H7 (cell line): ENCODE data around the gene LY86. TPM values are rescaled to one million over a fixed set of nuclear protein-coding genes. Genes with fewer than 3 reads are reported as not detected.

Experiments
- DNase-seq: peaks from one replicate; pipeline ENCODE4 v3.0.0; 2012
- H3K27me3 ChIP-seq: 2 replicates; pipeline ENCODE4 v1.6.0; 2011; ENCODE audit warnings: mild to moderate bottlenecking, low read length; ENCODE audit not compliant: control insufficient read depth, insufficient read depth
- H3K36me3 ChIP-seq: replicated peaks from 2 replicates; pipeline ENCODE4 v1.5.1; 2011; ENCODE audit warnings: low read length; ENCODE audit not compliant: control insufficient read depth, insufficient read depth
- H3K4me3 ChIP-seq: 2 replicates; pipeline ENCODE4 v1.5.1; 2011; ENCODE audit warnings: low read depth, mild to moderate bottlenecking, control low read depth, low read length, moderate library complexity; ENCODE audit not compliant: insufficient read depth
- total RNA-seq: library from RNA; depleted of rRNA; stranded (reverse); fragments of >200 nt; shearing (Covaris generic); gene quantifications from 2 replicates; pipeline ENCODE4 v1.2.3, GENCODE V29; 2014; rRNA removed

Gene LY86
- total RNA-seq = not detected in 2 replicates

DNA sequence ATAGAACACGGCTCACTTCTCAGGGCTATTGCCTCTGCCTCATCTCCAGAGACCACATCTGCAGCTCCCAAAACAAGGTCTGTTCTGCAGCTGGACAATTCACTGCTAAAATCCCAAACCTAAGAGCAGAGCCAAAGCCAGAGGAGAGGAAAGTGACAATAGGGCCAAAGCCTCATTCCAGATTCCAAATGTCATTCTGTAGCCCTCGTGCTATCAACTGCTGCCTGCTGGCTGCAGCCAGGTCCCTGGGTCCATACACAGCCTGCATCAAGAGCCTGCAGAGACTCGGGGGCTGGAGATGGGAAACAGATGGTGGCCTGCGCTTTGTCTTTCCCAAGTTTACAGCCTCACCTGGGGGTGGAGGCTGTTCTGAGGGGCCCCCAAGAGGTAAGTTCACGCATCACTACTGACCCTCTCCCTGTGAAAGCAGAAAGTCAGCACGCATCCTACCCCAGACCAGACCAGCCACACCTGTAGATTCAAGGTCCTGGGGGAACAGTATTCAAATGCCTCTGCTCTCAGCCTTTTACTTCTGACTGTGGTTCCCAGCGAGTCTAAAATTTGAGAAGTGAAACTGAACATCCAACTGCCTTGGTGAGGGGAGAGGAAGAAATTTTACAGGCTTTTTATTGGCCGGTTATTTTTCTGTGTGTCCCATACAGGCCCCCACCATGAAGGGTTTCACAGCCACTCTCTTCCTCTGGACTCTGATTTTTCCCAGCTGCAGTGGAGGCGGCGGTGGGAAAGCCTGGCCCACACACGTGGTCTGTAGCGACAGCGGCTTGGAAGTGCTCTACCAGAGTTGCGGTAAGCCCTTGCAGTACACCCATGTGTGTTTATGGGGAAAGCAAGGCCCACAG, at the start of gene LY86:
LY86 (plus strand) TSS at position 657 of the 860 bp plus-strand sequence; CDS start at position 672, 15 bp downstream.
- no peak for DNase-seq
- Histone ChIP-seq H3K27me3 (no peaks in the 10 kb centered on the region), H3K36me3 (no peaks in the 10 kb centered on the region), H3K4me3 (no peak within 1 kb of the TSS)

DNA sequence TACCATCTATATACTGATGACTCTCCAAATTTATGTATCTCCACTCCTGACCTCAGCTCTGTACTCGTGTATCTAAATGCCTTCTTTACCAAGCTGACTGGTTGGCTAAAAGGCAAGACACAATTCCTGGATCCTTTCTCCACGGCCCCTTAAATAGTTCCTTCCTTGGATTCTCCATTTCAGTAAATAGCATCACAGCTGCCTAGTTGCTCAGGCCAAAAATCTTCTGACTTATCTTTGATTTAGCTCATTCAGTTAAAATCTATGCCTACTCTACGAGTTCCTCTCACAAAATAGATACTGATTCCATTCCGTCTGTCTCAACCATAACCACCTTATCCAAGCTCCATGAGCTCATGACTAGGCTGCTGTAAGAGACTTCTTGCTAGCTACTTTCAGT, 49.5 kb upstream of the LY86 start:
- Histone ChIP-seq H3K4me3 (no peak overlapping the region), H3K36me3 (no peaks in the 10 kb centered on the region), H3K27me3 (no peaks in the 10 kb centered on the region)
- no peak for DNase-seq

DNA sequence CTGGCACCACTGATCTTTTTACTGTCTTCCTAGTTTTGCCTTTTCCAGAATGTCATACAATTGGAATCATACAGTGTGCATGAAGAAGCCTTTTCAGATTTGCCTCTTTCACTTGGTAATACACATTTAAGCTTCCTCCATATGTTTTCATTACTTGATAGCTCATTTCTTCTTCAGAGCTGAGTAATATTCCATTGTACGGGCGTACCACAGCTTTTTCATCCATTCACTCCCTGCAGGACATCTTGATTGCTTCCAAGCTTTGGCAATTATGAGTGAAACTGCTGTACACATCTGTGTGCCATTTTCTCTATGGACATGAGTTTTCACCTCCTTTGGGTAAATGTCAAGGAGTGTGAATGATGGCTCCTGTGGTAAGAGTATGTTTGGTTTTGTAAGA, 46.2 kb upstream of the LY86 start:
- Histone ChIP-seq H3K36me3 (no peaks in the 10 kb centered on the region), H3K4me3 (no peak overlapping the region), H3K27me3 (peaks cover 18% of the 10 kb centered on the region)
- DNase-seq = no peak

DNA sequence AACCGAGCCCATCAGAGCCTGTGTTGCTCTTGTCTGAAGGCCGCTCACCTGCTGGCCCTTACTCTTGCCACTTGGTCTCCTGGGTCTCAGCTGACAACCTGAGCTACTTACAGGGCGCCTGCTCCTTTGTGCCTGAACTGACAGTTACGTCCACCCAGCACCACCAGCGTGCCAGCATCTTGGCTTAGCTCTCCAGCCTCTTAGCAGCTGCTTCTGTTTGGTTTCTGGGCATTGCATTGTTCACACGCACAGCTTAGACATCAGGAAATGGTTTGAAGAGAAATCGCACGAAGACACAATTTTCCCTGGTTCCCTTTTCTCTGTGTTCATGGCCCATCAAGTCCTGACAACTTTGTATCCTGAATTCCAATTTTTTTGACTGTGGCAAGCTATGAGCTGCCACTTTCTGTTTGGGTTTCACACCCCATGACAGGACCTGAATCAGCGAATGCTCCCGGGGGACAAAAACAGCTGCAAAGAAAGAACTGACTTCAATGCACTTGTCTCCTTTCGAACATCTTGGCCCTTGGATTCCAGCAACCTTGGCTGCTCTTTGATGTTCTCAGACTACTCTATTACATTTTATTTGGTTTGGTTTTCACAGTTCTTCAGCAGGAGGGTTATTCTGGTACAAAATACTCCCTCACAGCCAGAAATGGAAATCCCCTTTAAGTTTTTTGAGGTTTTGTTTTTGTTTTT, 45.2 kb upstream of the LY86 start:
- no peaks in the 10 kb centered on the region for H3K36me3 ChIP-seq
- H3K4me3 ChIP-seq = no peak overlapping the region
- H3K27me3 ChIP-seq = peaks cover 18% of the 10 kb centered on the region
- DNase-seq = no peak

DNA sequence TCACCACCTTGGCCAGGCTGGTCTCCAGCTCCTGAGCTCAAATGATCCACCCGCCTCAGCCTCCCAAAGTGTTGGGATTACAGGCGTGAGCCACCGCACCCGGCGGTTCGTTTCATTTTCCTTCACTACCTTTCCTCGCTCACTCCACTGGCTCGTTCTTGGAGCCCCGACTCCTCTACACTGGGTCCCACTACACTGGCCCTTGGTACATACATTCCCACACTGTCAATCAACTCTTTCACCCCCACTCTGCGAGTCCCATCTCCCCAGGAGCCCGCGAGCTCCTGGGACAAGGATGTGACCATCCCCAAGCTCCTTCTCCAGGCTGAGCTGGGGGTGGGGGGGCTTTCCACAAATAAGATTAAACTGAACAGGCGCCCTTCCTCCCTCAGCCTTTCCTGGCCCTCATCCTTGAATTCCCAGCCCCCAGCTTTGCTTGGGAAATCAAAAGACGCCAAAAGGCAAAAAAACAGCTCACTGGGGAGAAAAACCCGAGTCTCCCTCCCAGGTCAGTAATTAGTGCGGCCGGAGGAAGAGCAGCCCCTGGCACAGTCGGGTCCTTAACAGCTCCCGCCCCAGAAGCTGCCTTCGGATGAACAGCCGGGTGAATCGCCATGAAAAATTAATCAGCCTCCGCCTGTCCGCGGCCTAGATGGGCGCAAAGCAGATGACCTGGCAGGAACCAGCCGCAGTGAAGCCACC, 42.8 kb upstream of the LY86 start:
- peak overlapping the region; percentile 53 for H3K4me3 ChIP-seq
- no peaks in the 10 kb centered on the region for H3K36me3 ChIP-seq
- H3K27me3 ChIP-seq = peaks cover 18% of the 10 kb centered on the region
- peak; percentile 22 for DNase-seq

DNA sequence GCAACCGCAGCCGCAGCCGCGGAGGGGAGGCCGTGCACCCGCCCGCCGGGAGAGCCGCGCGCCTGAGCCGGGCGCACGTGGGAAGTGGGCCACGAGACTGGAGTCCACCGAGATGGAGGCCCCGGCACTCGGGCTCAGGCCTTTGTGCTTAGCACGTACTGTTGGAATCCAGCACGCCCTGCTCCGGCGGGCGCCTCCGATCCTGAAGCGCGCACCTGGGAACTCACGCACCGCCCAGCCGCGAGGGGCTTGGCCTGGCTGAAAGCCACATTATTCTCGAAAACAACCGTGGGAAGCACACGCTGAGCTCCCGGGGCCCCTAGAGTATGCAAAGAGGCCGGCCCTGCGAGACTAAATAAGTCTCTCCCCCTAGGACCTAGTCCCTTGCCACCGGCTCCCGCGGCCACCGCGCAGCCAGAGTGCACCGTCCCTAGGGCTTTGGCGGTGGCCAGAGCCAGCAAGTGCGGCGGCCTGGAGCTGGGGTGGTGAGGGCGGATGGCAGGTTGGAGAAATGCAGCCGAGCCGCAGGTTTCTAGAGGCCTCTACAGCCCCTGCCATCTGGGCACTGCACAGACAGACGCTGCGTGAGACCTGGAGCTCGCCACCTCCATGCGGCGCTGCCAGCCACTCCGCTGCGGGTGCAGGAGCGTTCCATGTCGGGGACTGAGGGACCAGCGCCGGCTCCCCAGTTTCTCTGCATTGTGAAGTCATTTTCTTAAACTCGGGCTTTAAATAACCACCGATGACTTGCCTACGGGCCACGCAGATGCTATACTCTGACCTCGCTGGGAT, 42.0 kb upstream of the LY86 start:
- Histone ChIP-seq H3K27me3 (peaks cover 18% of the 10 kb centered on the region), H3K36me3 (no peaks in the 10 kb centered on the region), H3K4me3 (peak overlapping the region; percentile 53)
- peak; percentile 78 for DNase-seq

DNA sequence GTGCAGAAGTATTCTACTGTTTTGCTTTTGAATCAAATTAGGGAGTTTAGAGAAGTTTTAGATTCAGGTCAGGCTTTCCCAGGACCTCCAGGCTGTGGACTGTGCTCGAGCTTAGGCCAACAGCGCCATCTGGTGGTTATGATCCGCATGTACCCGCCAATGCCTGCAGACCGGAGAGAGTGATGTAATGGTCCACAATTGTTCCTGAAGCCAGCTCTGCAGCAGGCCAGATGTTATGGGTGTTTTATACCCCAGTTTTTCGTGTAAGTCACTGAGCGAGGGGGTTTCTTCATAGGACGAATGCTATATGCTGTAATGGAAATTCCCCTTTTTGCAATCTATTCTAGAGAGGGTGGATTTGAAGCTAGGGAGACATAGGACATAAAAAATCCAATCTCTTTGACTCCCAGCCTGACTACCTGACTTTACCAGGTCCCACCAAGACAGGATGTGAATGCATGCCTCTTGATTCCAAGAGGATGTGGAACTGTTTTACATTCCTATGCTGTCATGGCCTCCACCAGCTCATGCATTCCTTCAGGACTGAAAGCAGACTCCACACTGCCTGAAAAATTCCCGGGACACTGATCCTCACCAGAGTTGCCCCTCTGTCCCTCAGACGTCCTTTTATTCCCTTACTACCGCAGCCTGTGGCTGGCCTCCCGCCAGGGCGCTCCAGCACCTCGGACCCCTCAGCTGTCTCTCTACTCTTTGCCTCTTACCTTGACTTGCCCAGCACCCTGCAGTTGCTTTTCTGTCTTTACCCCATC, 41.2 kb upstream of the LY86 start:
- DNase-seq = peak; percentile 87
- Histone ChIP-seq H3K4me3 (peak overlapping the region; percentile 53), H3K27me3 (peaks cover 18% of the 10 kb centered on the region), H3K36me3 (no peaks in the 10 kb centered on the region)

DNA sequence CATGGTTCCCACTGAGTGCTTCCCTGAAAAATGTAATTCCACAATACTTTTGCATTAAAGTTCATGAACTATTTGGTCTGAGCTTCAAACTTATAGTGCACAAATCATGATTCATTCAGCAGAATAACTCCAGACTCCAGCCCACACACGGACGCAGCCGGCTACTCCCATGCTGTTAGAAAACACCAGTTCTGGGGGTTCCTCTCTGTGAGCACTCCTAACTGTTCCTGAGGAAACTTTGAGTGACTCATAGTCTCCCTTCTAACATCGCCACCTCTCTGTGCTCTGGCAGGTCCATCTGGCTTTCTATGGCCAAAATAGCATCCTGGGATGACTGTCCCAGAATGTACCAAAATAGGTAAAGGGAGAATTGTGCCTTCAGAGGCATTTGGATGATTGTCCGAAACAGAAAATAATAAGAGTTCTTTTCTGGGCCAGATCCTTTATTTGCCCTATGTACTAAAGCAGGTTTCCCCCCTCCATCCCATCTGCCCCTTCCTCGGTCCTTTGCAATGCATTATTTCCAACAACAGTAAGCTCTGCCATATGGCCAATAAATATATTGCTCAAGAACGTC, 32.3 kb upstream of the LY86 start:
- H3K4me3 ChIP-seq = no peak overlapping the region
- no peaks in the 10 kb centered on the region for H3K27me3 ChIP-seq
- no peak for DNase-seq
- H3K36me3 ChIP-seq = no peaks in the 10 kb centered on the region

DNA sequence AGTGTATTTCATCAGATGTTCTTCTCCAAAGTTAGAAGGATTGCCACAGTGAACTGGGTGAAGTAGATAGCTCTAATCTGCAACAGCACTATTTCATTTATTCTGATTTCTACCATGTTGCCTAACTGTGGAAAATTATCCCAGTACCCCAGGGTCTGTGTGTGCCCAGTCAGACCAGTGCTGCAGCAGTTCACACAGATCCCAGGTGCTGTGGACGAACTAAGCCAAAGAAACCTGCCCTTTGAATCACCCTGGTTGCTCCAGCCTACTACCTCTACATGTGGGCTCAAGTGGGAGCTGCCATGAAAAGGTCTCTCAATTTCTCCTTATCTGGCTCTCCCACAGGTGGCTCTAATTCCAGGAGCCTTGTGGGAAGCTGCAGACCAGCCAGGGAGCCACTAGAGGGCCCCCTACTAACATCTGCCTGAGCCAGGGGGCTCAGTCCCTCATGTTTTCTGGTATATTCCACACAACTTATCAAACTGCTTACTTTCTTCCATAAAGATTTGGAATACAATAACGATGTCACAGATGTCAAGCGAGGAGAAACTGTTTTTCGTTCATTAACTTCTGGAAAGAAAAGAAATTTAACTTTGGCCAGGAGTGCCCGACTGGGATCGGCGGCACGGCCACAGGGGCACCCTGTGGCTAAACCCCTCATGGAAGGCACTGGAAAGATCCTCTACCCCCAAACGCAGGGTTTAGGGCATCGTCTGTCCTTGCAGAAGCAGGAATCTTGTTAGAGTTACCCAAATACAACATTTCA, 31.6 kb upstream of the LY86 start:
- H3K4me3 ChIP-seq = no peak overlapping the region
- H3K36me3 ChIP-seq = no peaks in the 10 kb centered on the region
- DNase-seq = peak; percentile 72
- H3K27me3 ChIP-seq = no peaks in the 10 kb centered on the region

DNA sequence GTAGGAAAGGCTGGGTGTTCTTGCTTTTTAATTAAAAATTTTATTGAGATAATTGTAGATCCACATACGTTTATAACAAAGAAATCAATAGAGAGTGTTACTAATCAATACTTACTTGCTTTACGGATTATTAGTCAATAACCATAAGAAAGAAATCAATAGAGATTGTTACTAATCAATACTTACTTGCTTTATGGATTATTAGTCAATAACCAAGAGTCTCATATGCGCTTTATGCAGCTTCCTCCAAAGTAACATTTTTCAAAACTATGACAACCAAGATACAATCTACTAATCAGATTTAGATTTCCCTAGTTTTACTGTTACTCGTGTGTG, 31.0 kb upstream of the LY86 start:
- Histone ChIP-seq H3K4me3 (no peak overlapping the region), H3K36me3 (no peaks in the 10 kb centered on the region), H3K27me3 (no peaks in the 10 kb centered on the region)
- no peak for DNase-seq

DNA sequence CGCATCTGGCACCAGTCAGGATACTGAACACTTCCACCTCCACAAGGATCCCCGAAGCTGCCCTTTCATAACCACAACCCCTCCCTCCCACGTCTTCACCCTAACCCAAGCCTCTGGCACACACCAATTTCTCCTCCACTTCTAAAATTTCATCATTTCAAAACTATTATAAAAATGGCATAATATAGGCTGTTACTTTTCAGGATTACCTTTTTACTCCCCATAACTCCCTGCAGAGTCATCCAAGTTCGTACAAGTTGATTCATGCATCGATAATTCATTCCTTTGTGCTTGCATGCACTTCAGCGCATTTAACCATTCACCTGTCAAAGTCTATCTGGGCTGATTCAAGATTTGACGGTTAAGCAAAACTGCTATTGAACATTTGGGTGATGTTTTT, 30.6 kb upstream of the LY86 start:
- H3K4me3 ChIP-seq = no peak overlapping the region
- H3K36me3 ChIP-seq = no peaks in the 10 kb centered on the region
- no peak for DNase-seq
- H3K27me3 ChIP-seq = no peaks in the 10 kb centered on the region

DNA sequence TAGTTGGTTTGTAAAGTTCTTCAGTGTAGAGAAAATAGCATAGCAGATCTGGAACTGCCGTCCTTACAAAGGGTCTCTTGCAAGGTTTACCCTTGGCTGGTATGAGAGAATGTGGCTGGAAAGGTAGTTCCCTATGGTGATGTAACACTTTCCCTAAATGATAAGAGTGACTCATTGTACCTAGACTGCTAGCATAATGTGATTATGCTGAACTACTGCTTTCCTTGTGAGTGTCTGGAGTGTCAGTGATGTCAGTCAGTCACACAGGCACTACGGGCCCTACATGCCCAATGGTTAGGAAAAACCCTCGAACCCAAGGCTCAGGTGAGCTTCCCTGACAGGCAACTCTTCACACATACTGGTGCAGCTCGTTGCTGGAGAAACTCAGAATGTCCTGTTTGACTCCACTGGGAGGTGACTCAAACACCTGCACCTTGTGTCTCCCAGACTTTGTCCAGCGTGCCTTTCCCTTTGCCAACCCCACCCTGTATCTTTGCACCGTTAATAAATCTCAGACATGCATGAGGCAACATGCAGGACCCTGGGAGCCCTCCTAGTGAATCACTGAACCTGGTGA, 28.4 kb upstream of the LY86 start:
- Histone ChIP-seq H3K36me3 (no peaks in the 10 kb centered on the region), H3K4me3 (no peak overlapping the region), H3K27me3 (no peaks in the 10 kb centered on the region)
- DNase-seq = no peak

DNA sequence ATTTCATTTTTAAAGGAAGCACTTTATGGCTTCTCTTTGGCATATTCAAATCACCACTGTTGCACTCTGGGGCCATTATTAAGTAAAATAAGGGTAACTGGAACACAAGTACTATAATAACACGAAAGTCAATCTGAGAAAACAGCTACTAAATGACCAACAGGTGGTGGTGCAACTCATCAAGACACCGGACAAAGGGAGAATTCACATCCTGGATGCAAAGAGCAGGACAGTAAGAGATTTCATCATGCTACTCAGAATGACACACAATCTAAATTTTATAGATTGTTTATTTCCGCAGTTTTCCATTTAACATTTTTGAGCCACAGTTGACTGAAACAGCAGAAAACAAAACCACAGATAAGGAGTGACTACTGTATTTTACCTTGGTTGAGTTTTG, 27.6 kb upstream of the LY86 start:
- no peaks in the 10 kb centered on the region for H3K27me3 ChIP-seq
- no peak for DNase-seq
- H3K36me3 ChIP-seq = no peaks in the 10 kb centered on the region
- no peak overlapping the region for H3K4me3 ChIP-seq
